ENCODE measurements around the gene ARL5C.
A peak's percentile ranks its signal among the peaks of the same experiment; 100 is the strongest.

Gene ARL5C

DNA sequence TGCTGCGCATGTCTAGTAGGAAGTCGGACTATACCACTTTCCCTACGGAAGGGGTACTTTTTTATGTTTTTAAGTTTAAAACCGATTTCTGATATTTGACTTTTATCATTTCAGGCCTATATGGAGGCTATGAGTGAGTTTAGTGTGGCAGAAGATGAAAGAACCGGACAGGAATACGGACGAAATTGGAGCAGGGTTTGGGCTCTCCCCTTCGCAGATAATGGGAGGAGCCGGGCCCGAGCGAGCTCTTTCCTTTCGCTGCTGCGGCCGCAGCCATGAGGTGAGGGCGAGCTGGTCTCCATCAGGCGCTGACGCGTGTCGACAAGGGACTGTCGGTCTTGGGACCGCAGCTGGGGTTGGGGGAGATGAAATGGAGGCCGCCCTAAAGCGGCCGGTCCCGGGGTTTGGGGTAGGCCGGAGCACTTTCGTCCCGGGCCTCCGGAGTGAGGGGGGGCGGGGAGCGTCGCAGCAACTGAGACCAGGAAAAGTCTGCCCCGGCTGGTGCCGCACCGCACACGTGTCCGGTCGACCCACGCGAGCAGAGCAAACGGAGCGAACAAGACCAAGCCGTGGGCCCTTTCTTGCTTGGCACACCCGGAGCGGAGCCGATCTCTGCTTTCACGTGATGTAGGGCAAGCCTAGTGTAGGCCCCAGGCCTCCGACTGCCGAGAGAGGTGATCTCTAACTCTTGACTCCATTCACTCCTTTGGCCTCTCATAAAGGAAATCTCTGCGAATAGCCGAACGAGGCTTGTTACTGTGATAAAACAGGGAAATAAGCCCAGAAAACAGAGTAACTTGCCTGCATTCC, 34.3 kb upstream of the ARL5C start, which contains the start of gene RPL19:
TSS of gene RPL19 (plus strand) at position 214 of the 810 bp plus-strand sequence. CDS start at position 276, 62 bp downstream.
- Histone ChIP-seq H3K36me3 (ENCODE audit: control insufficient read depth, insufficient read depth, low read length) (peaks cover 37% of the 10 kb centered on the region), H3K4me3 (ENCODE audit: low read depth, low read length) (peak within 1 kb of the TSS; percentile 83), H3K9ac (ENCODE audit: low read depth, low read length) (peak within 1 kb of the TSS; percentile 100), H3K27me3 (ENCODE audit: control insufficient read depth, insufficient read depth, low read length) (no peaks in the 10 kb centered on the region), H3K4me1 (ENCODE audit: control insufficient read depth, insufficient read depth, low read length) (peaks cover 13% of the 10 kb centered on the region), H3K9me3 (ENCODE audit: control insufficient read depth, insufficient read depth, low read length) (no peaks in the 10 kb centered on the region)

DNA sequence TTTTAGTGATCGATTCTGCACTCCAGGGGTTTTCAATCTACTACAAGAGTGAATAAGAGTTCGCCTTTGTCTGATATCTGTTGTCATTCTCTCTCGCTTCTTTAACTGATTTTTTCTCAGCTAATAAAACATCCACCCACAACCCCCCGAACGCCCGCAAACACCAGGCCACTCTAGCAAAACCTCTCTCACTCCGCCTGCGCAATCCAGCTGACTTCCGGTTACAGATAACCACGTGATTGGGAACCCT, 33.8 kb upstream of the ARL5C start:
- Histone ChIP-seq H3K36me3 (ENCODE audit: control insufficient read depth, insufficient read depth, low read length) (peaks cover 34% of the 10 kb centered on the region), H3K27me3 (ENCODE audit: control insufficient read depth, insufficient read depth, low read length) (no peaks in the 10 kb centered on the region), H3K4me1 (ENCODE audit: control insufficient read depth, insufficient read depth, low read length) (peaks cover 13% of the 10 kb centered on the region), H3K4me3 (ENCODE audit: low read depth, low read length) (peak overlapping the region; percentile 83), H3K9me3 (ENCODE audit: control insufficient read depth, insufficient read depth, low read length) (no peaks in the 10 kb centered on the region), H3K9ac (ENCODE audit: low read depth, low read length) (peak overlapping the region; percentile 100)

DNA sequence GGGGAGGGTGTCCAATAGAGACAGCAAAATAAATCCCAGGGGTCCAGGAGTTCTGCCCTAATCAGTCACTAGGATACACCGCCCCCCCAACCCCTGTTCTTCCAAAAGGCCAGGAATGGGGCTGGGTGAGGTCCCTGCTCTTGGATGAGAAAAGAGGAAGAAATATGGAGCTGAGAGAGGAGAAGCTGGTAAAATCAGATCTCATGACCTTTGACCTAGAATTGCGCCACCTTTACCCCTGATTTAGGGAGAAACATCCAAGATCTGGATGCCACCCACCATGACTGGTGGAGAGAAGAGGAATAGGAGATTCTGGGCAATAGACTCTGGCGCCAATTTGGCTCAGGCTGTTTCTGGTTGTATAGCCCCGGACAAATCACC, 32.2 kb upstream of the ARL5C start:
- peaks cover 17% of the 10 kb centered on the region for H3K4me1 ChIP-seq (ENCODE audit: control insufficient read depth, insufficient read depth, low read length)
- peak overlapping the region; percentile 65 for H3K9ac ChIP-seq (ENCODE audit: low read depth, low read length)
- peak overlapping the region; percentile 55 for H3K4me3 ChIP-seq (ENCODE audit: low read depth, low read length)
- H3K9me3 ChIP-seq (ENCODE audit: control insufficient read depth, insufficient read depth, low read length), result no peaks in the 10 kb centered on the region
- H3K27me3 ChIP-seq (ENCODE audit: control insufficient read depth, insufficient read depth, low read length), result no peaks in the 10 kb centered on the region
- peaks cover 27% of the 10 kb centered on the region for H3K36me3 ChIP-seq (ENCODE audit: control insufficient read depth, insufficient read depth, low read length)

DNA sequence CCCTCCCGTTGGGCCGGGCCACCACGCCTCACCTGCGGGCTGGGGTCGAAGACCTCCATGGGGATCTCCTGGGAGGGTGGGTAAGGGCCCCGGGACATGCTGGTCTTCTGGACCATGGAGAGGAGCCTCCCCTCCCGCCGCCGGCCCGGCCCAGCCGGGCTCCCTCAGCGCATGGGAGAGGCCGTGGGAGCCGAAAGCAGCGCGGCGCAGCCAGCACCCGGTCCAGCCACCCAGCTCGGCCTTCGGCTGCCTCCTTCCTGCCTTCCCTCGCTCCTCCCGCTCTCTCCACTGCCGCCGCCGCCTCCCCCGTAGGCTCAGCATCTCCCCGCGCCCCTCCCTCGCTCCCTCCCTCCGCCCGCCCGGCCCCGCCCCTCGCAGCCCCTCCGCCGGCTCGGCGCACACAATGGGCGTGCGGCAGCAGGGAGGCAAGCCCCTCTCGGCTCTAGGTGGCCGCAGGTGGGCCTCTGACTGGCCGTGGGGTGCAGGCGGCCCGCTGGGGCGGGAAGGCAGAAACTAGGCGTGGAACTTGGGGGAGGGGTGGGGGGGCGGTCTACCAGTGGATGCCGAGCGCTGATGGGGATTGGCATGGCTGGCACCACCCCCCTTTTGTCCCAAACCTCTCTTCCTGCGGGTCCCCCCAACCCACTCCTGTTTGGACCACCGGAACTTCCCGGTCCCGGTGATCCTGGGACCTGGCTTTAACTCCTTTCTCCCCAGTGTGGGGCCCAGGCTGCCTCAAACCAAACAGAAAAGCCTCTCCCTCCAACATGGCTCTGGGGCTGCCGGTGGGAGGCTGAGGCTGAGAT, 31.6 kb upstream of the ARL5C start, which contains the start of gene CACNB1:
TSS of gene CACNB1 (minus strand) at position 290 of the 806 bp plus-strand sequence. CDS start at position 116, 174 bp downstream.
- peaks cover 17% of the 10 kb centered on the region for H3K4me1 ChIP-seq (ENCODE audit: control insufficient read depth, insufficient read depth, low read length)
- peak within 1 kb of the TSS; percentile 55 for H3K4me3 ChIP-seq (ENCODE audit: low read depth, low read length)
- no peaks in the 10 kb centered on the region for H3K9me3 ChIP-seq (ENCODE audit: control insufficient read depth, insufficient read depth, low read length)
- no peaks in the 10 kb centered on the region for H3K27me3 ChIP-seq (ENCODE audit: control insufficient read depth, insufficient read depth, low read length)
- peak within 1 kb of the TSS; percentile 65 for H3K9ac ChIP-seq (ENCODE audit: low read depth, low read length)
- H3K36me3 ChIP-seq (ENCODE audit: control insufficient read depth, insufficient read depth, low read length), result peaks cover 24% of the 10 kb centered on the region

DNA sequence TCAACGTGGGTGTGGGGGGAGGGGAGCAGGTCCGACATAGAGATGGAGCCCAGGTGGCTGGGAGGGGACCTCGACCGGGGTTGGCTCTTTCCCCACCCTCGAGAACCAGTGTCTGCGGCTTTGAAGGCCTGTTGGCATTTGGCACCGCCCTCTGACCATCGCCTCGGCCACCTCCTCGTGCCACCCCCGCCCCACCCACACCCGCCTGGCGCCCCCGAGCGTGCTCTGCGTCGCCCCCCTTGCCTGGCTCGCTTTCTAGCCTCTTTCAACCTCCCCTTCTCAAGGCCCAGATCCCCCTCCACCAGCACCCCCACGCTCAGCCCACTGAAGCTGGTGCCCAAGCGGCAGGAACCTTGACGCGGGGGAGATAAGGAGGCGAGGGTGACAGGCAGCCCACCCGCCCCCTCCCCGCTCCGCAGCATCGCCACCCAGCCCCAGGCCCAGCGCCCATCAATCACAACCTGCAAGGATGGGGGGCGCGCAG, 30.9 kb upstream of the ARL5C start:
- peaks cover 23% of the 10 kb centered on the region for H3K36me3 ChIP-seq (ENCODE audit: control insufficient read depth, insufficient read depth, low read length)

DNA sequence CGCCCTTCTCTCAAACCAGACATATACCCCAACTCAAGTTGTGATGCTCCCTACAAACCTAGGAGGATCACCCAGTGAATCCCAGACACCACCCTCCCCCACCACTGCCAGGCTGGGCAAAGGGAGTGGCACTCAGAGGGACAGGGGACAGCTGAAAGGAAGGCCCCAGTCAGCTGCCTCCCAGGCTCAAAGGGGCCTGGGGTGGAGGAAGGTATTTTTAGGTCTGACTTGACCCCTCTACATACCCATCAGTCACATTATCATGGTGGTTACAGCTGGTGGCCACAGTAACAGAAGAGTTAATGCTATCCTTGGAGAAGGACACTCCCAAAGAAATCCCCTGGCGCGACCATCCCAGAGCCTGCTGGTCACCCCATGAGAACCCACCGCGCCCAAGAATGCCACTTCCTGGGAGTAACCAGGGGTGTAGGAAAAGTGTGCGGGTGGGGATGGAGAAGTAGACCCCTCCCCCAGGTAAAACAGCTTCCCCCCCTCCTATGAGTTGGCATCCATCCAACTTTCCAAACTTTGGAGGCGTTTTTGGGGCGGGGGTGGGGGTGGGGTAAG, 30.4 kb upstream of the ARL5C start:
- Histone ChIP-seq H3K36me3 (ENCODE audit: control insufficient read depth, insufficient read depth, low read length) (peaks cover 22% of the 10 kb centered on the region), H3K4me3 (ENCODE audit: low read depth, low read length) (peak overlapping the region; percentile 45), H3K4me1 (ENCODE audit: control insufficient read depth, insufficient read depth, low read length) (peaks cover 17% of the 10 kb centered on the region), H3K27me3 (ENCODE audit: control insufficient read depth, insufficient read depth, low read length) (no peaks in the 10 kb centered on the region), H3K9me3 (ENCODE audit: control insufficient read depth, insufficient read depth, low read length) (no peaks in the 10 kb centered on the region), H3K9ac (ENCODE audit: low read depth, low read length) (no peak overlapping the region)

More for the DNA sequence above, 30.9 kb upstream of the ARL5C start:
- no peak overlapping the region for H3K9ac ChIP-seq (ENCODE audit: low read depth, low read length)
- H3K4me3 ChIP-seq (ENCODE audit: low read depth, low read length), result peak overlapping the region; percentile 45
- peaks cover 17% of the 10 kb centered on the region for H3K4me1 ChIP-seq (ENCODE audit: control insufficient read depth, insufficient read depth, low read length)
- no peaks in the 10 kb centered on the region for H3K27me3 ChIP-seq (ENCODE audit: control insufficient read depth, insufficient read depth, low read length)
- no peaks in the 10 kb centered on the region for H3K9me3 ChIP-seq (ENCODE audit: control insufficient read depth, insufficient read depth, low read length)

DNA sequence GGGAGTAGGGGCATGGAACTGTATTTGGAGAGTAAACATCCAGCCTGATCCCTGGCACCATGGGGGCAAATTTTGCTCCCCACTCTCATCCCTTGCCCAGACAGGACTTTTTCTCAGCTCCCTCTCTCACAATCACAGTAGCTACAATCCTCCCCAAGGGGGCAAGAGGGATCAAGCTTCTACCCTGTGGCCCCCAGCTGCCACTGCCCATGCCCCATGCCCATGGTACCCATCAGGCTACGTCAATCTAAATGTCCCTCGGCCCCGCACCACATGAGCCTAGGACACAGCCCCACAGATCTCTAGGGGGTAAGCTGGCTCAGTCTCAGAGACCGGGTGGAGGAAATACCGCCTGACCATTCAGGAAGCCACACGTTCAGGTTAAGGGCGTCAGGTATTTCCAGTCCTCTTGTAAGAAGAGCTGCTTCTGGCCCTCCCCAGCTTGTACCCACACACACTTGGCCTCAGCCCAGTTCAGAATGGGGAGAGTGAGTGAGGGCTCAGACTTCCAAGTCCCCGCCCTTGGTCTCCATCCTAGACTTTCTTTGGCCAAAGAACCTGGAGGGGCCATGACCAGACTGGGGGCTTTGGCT, 29.7 kb upstream of the ARL5C start:
- Histone ChIP-seq H3K4me1 (ENCODE audit: control insufficient read depth, insufficient read depth, low read length) (peaks cover 17% of the 10 kb centered on the region), H3K4me3 (ENCODE audit: low read depth, low read length) (peak overlapping the region; percentile 45), H3K9ac (ENCODE audit: low read depth, low read length) (no peak overlapping the region), H3K27me3 (ENCODE audit: control insufficient read depth, insufficient read depth, low read length) (no peaks in the 10 kb centered on the region), H3K9me3 (ENCODE audit: control insufficient read depth, insufficient read depth, low read length) (no peaks in the 10 kb centered on the region), H3K36me3 (ENCODE audit: control insufficient read depth, insufficient read depth, low read length) (peaks cover 22% of the 10 kb centered on the region)

DNA sequence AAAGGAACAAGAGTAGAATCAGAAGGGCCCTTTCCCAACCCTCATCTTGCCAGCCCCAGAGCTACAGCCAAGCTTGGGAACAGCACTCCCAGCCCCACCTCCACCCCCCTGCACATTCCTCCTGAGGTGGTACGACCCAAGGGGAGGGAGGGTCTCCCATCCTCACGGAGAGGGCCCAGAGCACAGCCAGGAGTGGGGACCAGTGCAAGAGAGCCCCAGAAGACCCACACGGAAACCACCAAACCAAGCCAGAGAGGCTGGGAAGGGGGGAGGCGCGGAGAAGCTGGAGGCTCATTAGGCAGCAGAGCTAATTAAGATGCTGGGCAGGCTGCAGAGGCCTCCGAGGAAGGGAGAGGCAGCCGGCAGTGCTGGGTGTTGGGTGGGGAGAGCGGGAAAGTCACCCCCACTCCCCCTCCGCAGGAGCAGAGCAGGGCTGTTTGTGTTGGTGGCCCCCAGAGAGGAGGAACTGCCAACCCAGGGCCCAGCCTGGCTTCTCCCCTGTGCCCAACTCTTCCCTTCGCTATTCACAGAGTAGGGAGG, 29.1 kb upstream of the ARL5C start:
- H3K36me3 ChIP-seq (ENCODE audit: control insufficient read depth, insufficient read depth, low read length), result peaks cover 22% of the 10 kb centered on the region
- H3K27me3 ChIP-seq (ENCODE audit: control insufficient read depth, insufficient read depth, low read length), result no peaks in the 10 kb centered on the region
- no peak overlapping the region for H3K9ac ChIP-seq (ENCODE audit: low read depth, low read length)
- no peaks in the 10 kb centered on the region for H3K9me3 ChIP-seq (ENCODE audit: control insufficient read depth, insufficient read depth, low read length)
- peak overlapping the region; percentile 45 for H3K4me3 ChIP-seq (ENCODE audit: low read depth, low read length)
- peaks cover 17% of the 10 kb centered on the region for H3K4me1 ChIP-seq (ENCODE audit: control insufficient read depth, insufficient read depth, low read length)

DNA sequence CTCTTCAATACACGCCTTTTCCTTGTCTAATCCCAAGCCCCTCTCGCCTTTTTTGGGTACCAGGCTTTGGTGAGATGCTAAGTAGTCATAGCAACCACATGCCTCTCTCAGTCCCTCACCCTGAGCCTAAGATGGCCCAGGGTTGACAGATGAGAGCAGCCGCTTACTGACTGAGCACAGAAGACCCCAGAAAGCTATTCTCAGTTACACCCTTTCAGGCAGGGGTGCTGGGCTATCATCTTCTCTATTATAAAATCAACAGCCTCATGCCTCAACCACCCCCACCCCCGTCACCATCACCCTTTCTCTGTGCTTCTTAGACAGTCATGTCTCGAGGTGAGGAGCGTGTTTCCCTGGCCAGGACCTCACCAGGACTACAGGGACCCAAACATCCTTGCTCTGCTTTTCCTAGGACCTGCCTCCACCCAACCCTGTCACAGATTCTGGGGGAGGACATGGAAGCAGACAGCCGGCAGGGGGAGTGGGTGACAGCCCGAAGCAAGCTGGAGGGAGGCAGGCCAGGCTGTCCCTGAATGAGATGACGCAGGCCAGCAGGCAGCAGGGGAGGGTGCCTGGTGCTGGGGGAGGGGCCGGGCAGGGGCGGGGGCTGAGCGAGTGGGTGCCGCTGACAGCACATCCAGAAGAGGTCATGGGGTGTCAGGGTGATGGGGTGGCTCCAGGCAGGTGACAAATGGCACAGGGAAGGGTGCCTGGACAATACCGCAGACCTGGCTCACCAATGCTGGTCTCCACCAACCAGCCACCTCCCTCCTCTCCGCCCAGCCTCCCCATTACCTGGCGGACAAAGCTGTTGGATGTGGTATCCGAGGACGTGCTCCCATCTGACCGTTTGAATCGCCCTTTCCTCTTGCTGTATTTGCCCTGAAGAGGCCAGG, 28.4 kb upstream of the ARL5C start:
- H3K4me1 ChIP-seq (ENCODE audit: control insufficient read depth, insufficient read depth, low read length), result peaks cover 17% of the 10 kb centered on the region

DNA sequence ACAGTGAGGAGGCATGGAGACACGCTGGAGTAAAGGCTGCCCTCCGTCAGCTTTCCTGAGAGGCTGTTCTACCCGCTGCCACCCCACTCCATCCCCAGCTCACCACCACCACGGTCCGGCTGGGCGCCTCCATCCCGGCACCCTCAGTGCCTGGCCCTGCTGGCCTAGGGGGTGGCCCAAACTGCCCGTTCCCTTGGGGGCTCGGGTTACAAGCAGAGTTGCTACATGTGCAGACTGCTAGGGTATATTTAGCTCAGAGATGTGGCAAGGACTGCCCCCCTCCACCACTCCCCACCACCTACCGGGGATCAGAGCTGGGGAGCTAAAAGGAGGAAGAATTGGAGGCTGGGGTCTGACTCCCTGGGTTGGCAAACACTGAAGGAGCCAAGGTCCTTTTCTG, 27.4 kb upstream of the ARL5C start:
- Histone ChIP-seq H3K36me3 (ENCODE audit: control insufficient read depth, insufficient read depth, low read length) (peaks cover 22% of the 10 kb centered on the region), H3K27me3 (ENCODE audit: control insufficient read depth, insufficient read depth, low read length) (no peaks in the 10 kb centered on the region), H3K4me3 (ENCODE audit: low read depth, low read length) (no peak overlapping the region), H3K4me1 (ENCODE audit: control insufficient read depth, insufficient read depth, low read length) (peaks cover 12% of the 10 kb centered on the region), H3K9me3 (ENCODE audit: control insufficient read depth, insufficient read depth, low read length) (no peaks in the 10 kb centered on the region), H3K9ac (ENCODE audit: low read depth, low read length) (no peak overlapping the region)

More for the DNA sequence above, 28.4 kb upstream of the ARL5C start:
- Histone ChIP-seq H3K27me3 (ENCODE audit: control insufficient read depth, insufficient read depth, low read length) (no peaks in the 10 kb centered on the region), H3K36me3 (ENCODE audit: control insufficient read depth, insufficient read depth, low read length) (peaks cover 22% of the 10 kb centered on the region), H3K4me3 (ENCODE audit: low read depth, low read length) (peak overlapping the region; percentile 45), H3K9ac (ENCODE audit: low read depth, low read length) (no peak overlapping the region), H3K9me3 (ENCODE audit: control insufficient read depth, insufficient read depth, low read length) (no peaks in the 10 kb centered on the region)

Measured in iPS-15b (cell line).